Colonic mucosa (tissue), 4 donors: ENCODE measurements around the gene CNOT4. TPM values are rescaled to one million over a fixed set of nuclear protein-coding genes. Genes with fewer than 3 reads are reported as not detected.

Source experiments
- DNase-seq: peaks from one replicate; pipeline ENCODE4 v3.0.0-alpha.2; 2020
- H3K27ac ChIP-seq: fragments of 200-600 bp; one replicate; pipeline ENCODE4 v1.8.0; 2021
- H3K27me3 ChIP-seq: fragments of 200-600 bp; one replicate; pipeline ENCODE4 v1.8.0; 2021
- H3K36me3 ChIP-seq: fragments of 200-600 bp; one replicate; pipeline ENCODE4 v1.8.0; 2021
- H3K4me1 ChIP-seq: fragments of 200-600 bp; one replicate; pipeline ENCODE4 v1.8.0; 2021; ENCODE audit warnings: mild to moderate bottlenecking
- H3K4me3 ChIP-seq: fragments of 200-600 bp; one replicate; pipeline ENCODE4 v1.8.0; 2021
- H3K9ac ChIP-seq, 2 donors: one replicate each; pipeline ENCODE4 v1.7.0; 2013; ENCODE audit warnings: control low read depth in 2 of 2, low read depth in 2 of 2, low read length in 2 of 2
- H3K9me3 ChIP-seq: fragments of 200-600 bp; one replicate; pipeline ENCODE4 v1.8.0; 2021
- intact Hi-C: fragments of 100-400 bp; cut with DNase I; formaldehyde crosslinking; loops from one replicate; pipeline ENCODE4 v1.14.1; 2022
- total RNA-seq, 2 donors: library from RNA; stranded (reverse); fragmentation: NEBNext Ultra II Directional in 1 of 2; extraction: Animal tissue kit (Norgen Biotek cat#: 25700) in 1 of 2; gene quantifications; one replicate each; pipeline ENCODE4 v1.2.1, GENCODE V29; 2021
- TF ChIP-seq, protein P1 (sequence below): fragments of 200-600 bp; IDR thresholded peaks from one replicate; pipeline ENCODE4 v1.8.0; 2022; ENCODE audit warnings: antibody characterized with exemption, mild to moderate bottlenecking
- donor health status: healthy.
- donor health status: DM: no; HTN: no; CAD: no.
- donor health status: DM: no; HTN: no; CAD: no.

The CNOT4 gene
- total RNA-seq, 2 donors from 2014 or later = 14.7 to 20.9 TPM

DNA sequence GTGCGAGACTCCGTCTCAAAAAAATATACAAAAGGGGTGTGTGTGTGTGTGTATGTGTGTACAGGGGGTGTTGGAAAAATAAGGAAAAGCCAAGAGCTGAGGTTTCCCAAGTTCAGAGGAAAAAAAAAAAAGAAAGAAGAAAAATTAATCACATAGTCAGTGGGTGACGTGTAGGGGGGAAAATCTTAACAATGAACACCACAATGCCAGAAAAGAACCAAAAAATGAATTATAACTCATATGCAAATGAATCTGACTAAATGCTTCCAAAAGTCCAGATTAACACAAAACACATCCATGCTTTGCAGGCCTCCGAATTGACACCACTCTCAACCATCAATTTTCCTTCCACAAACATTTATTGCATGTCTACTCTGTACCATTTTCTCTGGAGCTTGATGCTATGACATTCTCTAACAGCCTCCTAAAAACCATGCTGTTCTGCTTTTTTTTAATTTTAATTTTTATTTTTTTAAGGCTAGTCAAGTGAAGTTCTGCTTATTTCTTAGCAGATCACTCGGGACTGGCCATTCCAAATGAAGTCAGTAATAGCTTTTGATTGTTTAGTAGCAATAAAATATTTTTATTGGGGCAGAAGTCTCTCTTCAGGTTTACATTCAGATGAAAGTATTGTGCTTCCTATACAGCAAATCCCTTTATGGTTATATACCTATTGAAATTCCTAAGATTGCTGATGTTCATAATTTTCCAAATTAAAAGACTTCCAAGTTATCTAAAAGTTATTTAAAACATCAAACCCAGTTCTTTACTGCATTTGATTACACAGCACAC is 133.8 kb downstream of the CNOT4 start:
- no peaks in the 10 kb centered on the region for H3K4me1 ChIP-seq
- H3K9me3 ChIP-seq = no peaks in the 10 kb centered on the region
- no peak for DNase-seq
- no peaks in the 10 kb centered on the region for H3K36me3 ChIP-seq
- H3K9ac ChIP-seq = no peak overlapping the region
- H3K27ac ChIP-seq = no peak overlapping the region
- no peak overlapping the region for H3K4me3 ChIP-seq
- intact Hi-C loops = no loop called here
- TF ChIP-seq, protein P1, sequence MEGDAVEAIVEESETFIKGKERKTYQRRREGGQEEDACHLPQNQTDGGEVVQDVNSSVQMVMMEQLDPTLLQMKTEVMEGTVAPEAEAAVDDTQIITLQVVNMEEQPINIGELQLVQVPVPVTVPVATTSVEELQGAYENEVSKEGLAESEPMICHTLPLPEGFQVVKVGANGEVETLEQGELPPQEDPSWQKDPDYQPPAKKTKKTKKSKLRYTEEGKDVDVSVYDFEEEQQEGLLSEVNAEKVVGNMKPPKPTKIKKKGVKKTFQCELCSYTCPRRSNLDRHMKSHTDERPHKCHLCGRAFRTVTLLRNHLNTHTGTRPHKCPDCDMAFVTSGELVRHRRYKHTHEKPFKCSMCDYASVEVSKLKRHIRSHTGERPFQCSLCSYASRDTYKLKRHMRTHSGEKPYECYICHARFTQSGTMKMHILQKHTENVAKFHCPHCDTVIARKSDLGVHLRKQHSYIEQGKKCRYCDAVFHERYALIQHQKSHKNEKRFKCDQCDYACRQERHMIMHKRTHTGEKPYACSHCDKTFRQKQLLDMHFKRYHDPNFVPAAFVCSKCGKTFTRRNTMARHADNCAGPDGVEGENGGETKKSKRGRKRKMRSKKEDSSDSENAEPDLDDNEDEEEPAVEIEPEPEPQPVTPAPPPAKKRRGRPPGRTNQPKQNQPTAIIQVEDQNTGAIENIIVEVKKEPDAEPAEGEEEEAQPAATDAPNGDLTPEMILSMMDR = no peak
- H3K27me3 ChIP-seq = no peaks in the 10 kb centered on the region

DNA sequence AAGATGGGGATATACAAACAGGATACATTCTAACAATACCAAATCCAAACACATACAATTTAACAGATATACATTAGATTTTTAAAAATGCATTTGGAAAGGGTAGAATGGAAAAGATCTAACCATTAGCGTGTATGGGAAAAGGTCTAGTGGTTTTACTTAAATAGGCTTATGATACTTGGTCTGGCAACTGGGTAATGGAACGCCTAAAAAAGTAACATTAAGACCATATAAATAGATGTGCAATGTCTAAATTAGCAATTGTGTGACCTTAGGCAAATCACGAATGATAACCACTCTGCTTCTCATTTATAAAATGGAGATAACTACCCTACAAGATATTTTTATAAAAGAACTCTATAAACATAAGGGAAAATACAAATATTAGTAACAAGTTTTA is 135.2 kb downstream of the CNOT4 start:
- no peaks in the 10 kb centered on the region for H3K4me1 ChIP-seq

DNA sequence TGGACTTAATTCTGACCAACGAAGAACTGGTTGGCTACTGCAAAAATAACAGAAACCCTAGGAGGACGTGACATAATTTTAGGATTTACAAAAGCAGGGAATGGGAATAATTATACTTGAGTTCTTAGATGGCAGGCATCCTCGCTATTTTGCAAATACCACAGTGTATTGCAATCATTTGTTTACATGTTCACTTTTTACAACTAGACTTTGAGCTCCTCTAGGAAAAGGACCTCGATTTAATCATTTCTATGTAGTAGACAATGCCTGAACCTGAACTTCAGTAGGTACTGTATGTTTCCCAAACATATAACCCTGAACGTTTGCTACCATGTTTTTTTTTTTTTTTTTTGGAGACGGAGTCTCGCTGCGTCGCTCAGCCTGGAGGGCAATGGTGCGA is 137.7 kb downstream of the CNOT4 start:
- Histone ChIP-seq H3K36me3 (no peaks in the 10 kb centered on the region), H3K27ac (no peak overlapping the region), H3K4me3 (no peak overlapping the region), H3K27me3 (no peaks in the 10 kb centered on the region), H3K9ac (no peak overlapping the region), H3K9me3 (no peaks in the 10 kb centered on the region), H3K4me1 (no peaks in the 10 kb centered on the region)
- TF ChIP-seq, protein P1 = no peak
- no peak for DNase-seq
- intact Hi-C loops = no loop called here

More for the DNA sequence above, 135.2 kb downstream of the CNOT4 start:
- no peaks in the 10 kb centered on the region for H3K9me3 ChIP-seq
- TF ChIP-seq, protein P1 = no peak
- H3K27me3 ChIP-seq = no peaks in the 10 kb centered on the region
- H3K36me3 ChIP-seq = no peaks in the 10 kb centered on the region
- intact Hi-C loops = no loop called here
- H3K9ac ChIP-seq = no peak overlapping the region
- H3K4me3 ChIP-seq = no peak overlapping the region
- no peak overlapping the region for H3K27ac ChIP-seq
- DNase-seq = no peak

DNA sequence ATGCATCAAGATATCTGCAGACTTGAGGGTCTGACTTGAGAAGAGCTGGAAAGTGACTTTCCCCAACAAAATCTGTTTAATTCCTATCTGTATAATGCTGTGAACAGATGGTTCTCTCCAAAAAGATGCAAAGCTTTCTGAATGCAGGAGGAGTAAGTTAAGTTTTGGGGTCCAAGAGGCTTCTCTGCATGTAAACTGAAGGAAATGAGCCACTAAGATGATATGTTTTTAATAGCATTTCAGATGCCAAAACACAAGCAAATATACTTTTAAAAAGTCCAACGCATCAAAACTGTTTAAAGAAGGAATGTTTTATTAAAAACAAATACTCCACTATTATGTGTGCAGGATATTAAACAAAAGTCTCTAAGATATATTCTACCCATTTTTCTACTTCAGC is 139.2 kb downstream of the CNOT4 start:
- H3K4me1 ChIP-seq = no peaks in the 10 kb centered on the region
- H3K27me3 ChIP-seq = no peaks in the 10 kb centered on the region
- DNase-seq = no peak
- H3K9me3 ChIP-seq = no peaks in the 10 kb centered on the region
- no peak overlapping the region for H3K4me3 ChIP-seq
- TF ChIP-seq, protein P1 = no peak
- no peak overlapping the region for H3K9ac ChIP-seq
- no peaks in the 10 kb centered on the region for H3K36me3 ChIP-seq
- intact Hi-C loops = no loop called here
- H3K27ac ChIP-seq = no peak overlapping the region

DNA sequence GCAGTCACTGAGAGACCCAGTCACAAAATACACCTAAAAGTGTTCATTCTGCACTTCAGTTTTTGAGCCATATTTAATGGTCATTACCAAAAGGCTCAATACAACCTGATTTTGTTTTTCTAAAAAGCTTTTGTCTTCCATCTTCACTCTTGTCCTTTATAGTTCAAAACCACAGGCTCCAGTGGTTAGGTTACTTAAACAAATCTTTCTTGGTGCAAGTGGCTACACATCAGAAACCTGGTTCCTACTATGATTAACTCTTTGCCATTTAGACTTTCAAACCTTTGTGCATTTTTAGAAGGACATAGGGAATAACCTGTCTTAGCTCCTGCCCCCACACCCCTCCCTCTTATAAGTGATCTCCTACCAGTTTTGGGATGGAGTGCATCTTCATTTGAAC is 140.5 kb downstream of the CNOT4 start:
- Histone ChIP-seq H3K4me3 (no peak overlapping the region), H3K9me3 (no peaks in the 10 kb centered on the region), H3K4me1 (no peaks in the 10 kb centered on the region), H3K27ac (no peak overlapping the region), H3K9ac (no peak overlapping the region), H3K36me3 (no peaks in the 10 kb centered on the region), H3K27me3 (no peaks in the 10 kb centered on the region)
- intact Hi-C loops = no loop called here
- DNase-seq = no peak
- TF ChIP-seq, protein P1 = no peak
